MM.1S (cell line): ENCODE results near the gene ASCL2.

Experiments
- DNase-seq: peaks from one replicate; pipeline ENCODE4 v3.0.0-alpha.2; 2015
- H2AFZ ChIP-seq: fragments of 300-600 bp; sonication (generic); 2 replicates; pipeline ENCODE4 v1.6.0; 2016; ENCODE audit warnings: antibody characterized with exemption, low read length
- H3F3A ChIP-seq: fragments of 300-600 bp; sonication (generic); 2 replicates; pipeline ENCODE4 v1.6.1; 2016; ENCODE audit warnings: mild to moderate bottlenecking, antibody characterized with exemption, low read length, moderate library complexity, mixed read lengths; ENCODE audit not compliant: insufficient read depth
- H3K27ac ChIP-seq: fragments of 300-600 bp; sonication (generic); 2 replicates; pipeline ENCODE4 v1.5.1; 2016; ENCODE audit warnings: mild to moderate bottlenecking, low read length
- H3K27me3 ChIP-seq: fragments of 300-600 bp; sonication (generic); replicated peaks from 2 replicates; pipeline ENCODE4 v1.6.0; 2016; ENCODE audit warnings: low read length; ENCODE audit not compliant: insufficient read depth
- H3K36me3 ChIP-seq: fragments of 300-600 bp; sonication (generic); replicated peaks from 2 replicates; pipeline ENCODE4 v1.6.1; 2016; ENCODE audit warnings: mild to moderate bottlenecking, low read length, mixed read lengths; ENCODE audit not compliant: insufficient read depth
- H3K4me1 ChIP-seq: fragments of 300-600 bp; sonication (generic); 2 replicates; pipeline ENCODE4 v1.6.1; 2016; ENCODE audit warnings: low read length, mixed read lengths
- H3K4me2 ChIP-seq: fragments of 300-600 bp; sonication (generic); 2 replicates; pipeline ENCODE4 v1.6.0; 2016; ENCODE audit warnings: low read depth, low read length
- H3K4me3 ChIP-seq: fragments of 300-600 bp; sonication (generic); 2 replicates; pipeline ENCODE4 v1.5.1; 2016; ENCODE audit warnings: low read length, mixed read lengths
- H3K79me2 ChIP-seq: fragments of 300-600 bp; sonication (generic); 2 replicates; pipeline ENCODE4 v1.6.1; 2016; ENCODE audit warnings: mixed run types, low read length, mixed read lengths
- H3K9ac ChIP-seq: fragments of 300-600 bp; sonication (generic); 2 replicates; pipeline ENCODE4 v1.6.1; 2016; ENCODE audit warnings: low read length, mixed read lengths
- H3K9me2 ChIP-seq: fragments of 300-600 bp; sonication (generic); replicated peaks from 2 replicates; pipeline ENCODE4 v1.6.1; 2016; ENCODE audit warnings: mild to moderate bottlenecking, low read length, mixed read lengths; ENCODE audit not compliant: insufficient read depth
- H3K9me3 ChIP-seq: fragments of 300-600 bp; sonication (generic); replicated peaks from 2 replicates; pipeline ENCODE4 v1.6.1; 2016; ENCODE audit warnings: mild to moderate bottlenecking, low read length, mixed read lengths; ENCODE audit not compliant: insufficient read depth
- H4K20me1 ChIP-seq: fragments of 300-600 bp; sonication (generic); 2 replicates; pipeline ENCODE4 v1.6.1; 2016; ENCODE audit warnings: mild to moderate bottlenecking, low read length, moderate library complexity, mixed read lengths; ENCODE audit not compliant: insufficient read depth
- EZH2 ChIP-seq: fragments of 300-600 bp; sonication (generic); optimal IDR thresholded peaks from 2 replicates; pipeline ENCODE3; 2017; ENCODE audit warnings: low read depth, mild to moderate bottlenecking, antibody characterized with exemption, low read length, mixed read lengths
- EZH2phosphoT487 ChIP-seq: fragments of 300-600 bp; sonication (generic); IDR thresholded peaks from 2 replicates; pipeline ENCODE4 v1.6.1; 2018; ENCODE audit warnings: antibody characterized with exemption, low read length
- TF ChIP-seq, protein P1 (sequence below): fragments of 300-600 bp; sonication (generic); IDR thresholded peaks from 2 replicates; pipeline ENCODE4 v1.5.1; 2016; ENCODE audit warnings: antibody characterized with exemption, low read length, mixed read lengths

ASCL2 gene

DNA sequence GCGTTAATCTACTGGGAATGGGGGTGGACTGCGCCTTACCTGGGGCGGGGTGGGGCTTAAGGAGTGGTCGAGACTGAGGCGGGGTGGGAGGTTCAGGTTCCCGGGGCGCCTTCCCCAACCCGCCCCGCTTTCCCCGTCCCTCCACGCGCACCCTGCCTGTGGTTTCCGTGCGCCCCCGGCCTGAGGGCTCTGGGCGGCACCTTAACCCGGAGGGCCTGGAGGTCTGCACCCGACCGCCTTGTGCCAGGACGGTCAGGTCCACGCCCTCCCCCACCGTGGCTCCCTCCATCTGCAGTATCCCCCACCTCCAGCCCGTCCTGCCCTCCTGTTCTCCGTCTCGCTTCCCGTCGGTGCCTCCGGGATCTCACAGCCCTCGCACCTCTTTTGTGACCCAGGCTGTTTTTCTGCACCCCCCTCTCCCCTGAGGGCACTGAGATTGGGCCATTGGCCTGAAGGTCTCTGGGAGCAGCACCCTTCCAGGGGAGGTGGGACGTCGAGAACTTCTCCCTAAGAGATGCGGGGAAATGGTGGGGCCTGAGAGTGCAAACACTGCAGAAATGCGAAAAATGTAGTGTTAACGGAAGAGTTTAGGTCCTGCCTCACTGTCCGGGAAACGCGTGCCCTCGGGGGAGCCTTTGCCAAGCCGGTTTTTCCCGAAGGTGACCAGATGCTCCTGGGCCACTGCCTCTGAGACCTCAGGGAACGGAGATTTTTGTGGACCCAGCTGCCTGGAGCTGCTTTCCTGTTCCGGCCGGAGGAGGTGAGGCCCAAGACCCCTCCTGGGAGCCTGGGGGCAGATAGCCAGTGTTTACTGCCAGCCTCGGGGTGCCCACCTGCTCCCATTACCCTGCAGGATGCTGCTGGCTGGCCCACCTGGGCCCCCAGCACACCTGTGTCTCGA, 1.2 kb upstream of the ASCL2 start:
- no peaks in the 10 kb centered on the region for H3K79me2 ChIP-seq
- peaks cover 73% of the 10 kb centered on the region for H3K27me3 ChIP-seq
- H3K9ac ChIP-seq = no peak overlapping the region
- no peaks in the 10 kb centered on the region for H4K20me1 ChIP-seq
- no peaks in the 10 kb centered on the region for H3K36me3 ChIP-seq
- TF ChIP-seq EZH2phosphoT487 (no peak), EZH2 (no peak)
- TF ChIP-seq, protein P1, sequence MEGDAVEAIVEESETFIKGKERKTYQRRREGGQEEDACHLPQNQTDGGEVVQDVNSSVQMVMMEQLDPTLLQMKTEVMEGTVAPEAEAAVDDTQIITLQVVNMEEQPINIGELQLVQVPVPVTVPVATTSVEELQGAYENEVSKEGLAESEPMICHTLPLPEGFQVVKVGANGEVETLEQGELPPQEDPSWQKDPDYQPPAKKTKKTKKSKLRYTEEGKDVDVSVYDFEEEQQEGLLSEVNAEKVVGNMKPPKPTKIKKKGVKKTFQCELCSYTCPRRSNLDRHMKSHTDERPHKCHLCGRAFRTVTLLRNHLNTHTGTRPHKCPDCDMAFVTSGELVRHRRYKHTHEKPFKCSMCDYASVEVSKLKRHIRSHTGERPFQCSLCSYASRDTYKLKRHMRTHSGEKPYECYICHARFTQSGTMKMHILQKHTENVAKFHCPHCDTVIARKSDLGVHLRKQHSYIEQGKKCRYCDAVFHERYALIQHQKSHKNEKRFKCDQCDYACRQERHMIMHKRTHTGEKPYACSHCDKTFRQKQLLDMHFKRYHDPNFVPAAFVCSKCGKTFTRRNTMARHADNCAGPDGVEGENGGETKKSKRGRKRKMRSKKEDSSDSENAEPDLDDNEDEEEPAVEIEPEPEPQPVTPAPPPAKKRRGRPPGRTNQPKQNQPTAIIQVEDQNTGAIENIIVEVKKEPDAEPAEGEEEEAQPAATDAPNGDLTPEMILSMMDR = no peak
- no peak for DNase-seq
- H3K9me3 ChIP-seq = no peaks in the 10 kb centered on the region
- H3K4me2 ChIP-seq = no peak overlapping the region
- no peaks in the 10 kb centered on the region for H3K9me2 ChIP-seq
- no peak overlapping the region for H2AFZ ChIP-seq
- H3K27ac ChIP-seq = no peak overlapping the region
- H3F3A ChIP-seq = no peaks in the 10 kb centered on the region
- H3K4me3 ChIP-seq = no peak overlapping the region
- H3K4me1 ChIP-seq = no peaks in the 10 kb centered on the region

DNA sequence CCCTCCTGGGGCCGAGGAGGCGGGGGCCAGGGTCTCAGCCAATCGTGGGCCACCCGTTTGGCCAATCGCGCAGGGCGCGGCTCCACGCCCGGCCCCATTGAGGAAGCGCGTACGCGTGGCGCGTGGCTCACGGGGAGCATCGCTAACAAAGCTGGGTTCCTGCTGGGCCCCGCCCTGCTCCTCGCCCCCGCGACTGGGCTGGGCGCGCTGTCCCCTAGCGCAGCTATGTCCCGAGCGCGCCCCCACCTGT, 614 bp upstream of the ASCL2 start:
- Histone ChIP-seq H3K9me3 (no peaks in the 10 kb centered on the region), H3K4me2 (no peak overlapping the region), H3K9ac (no peak overlapping the region), H3K4me3 (no peak overlapping the region), H3F3A (no peaks in the 10 kb centered on the region), H3K36me3 (no peaks in the 10 kb centered on the region), H4K20me1 (no peaks in the 10 kb centered on the region), H3K27me3 (peaks cover 70% of the 10 kb centered on the region), H3K79me2 (no peaks in the 10 kb centered on the region), H3K27ac (no peak overlapping the region), H3K9me2 (no peaks in the 10 kb centered on the region), H3K4me1 (peaks cover 5% of the 10 kb centered on the region; the same call in 1 of the 2 replicates), H2AFZ (no peak overlapping the region)
- TF ChIP-seq EZH2 = no peak
- TF ChIP-seq, protein P1 = no peak
- TF ChIP-seq EZH2phosphoT487 = no peak
- no peak for DNase-seq

DNA sequence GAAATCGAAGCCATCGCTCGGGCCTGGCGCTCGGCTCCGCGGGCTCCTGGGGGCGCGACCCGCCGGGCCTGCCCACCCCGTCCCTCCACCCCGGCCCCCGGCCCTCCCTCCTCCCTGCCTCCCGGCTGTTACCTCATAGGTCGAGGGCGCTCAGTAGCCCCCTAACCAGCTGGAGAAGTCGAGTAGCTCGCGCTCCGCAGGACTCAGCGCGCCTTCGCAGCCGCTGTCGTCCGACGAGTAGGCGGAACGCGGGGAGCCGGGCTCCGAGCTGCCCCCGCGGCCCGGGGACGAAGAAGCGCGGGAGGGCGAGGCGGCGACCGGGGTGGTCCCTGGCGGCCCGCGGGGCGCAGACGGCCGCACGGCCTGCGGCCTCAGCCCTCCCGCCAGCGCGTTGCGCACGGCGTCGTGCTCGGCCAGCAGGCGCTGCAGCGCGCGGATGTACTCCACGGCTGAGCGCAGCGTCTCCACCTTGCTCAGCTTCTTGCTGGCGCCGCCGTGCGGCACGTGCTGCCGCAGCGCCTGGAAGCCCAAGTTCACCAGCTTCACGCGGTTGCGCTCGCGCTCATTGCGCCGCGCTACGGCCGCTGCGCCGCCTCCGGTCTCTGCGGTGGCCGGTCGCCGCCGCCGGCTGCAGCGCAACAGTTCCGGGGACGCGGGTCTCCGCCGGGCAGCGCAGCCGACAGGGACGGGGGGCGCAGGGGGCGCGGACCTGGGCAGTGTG, 627 bp downstream of the ASCL2 start:
- no peak overlapping the region for H3K4me2 ChIP-seq
- H3K36me3 ChIP-seq = no peaks in the 10 kb centered on the region
- no peak overlapping the region for H2AFZ ChIP-seq
- H3F3A ChIP-seq = peaks cover 5% of the 10 kb centered on the region; the same call in 1 of the 2 replicates
- H4K20me1 ChIP-seq = no peaks in the 10 kb centered on the region
- DNase-seq = no peak
- no peak overlapping the region for H3K27ac ChIP-seq
- H3K4me1 ChIP-seq = peaks cover 7% of the 10 kb centered on the region; the same call in 1 of the 2 replicates
- H3K9ac ChIP-seq = no peak overlapping the region
- H3K79me2 ChIP-seq = no peaks in the 10 kb centered on the region
- H3K9me2 ChIP-seq = no peaks in the 10 kb centered on the region
- TF ChIP-seq, protein P1 = no peak
- TF ChIP-seq EZH2phosphoT487 (no peak), EZH2 (no peak)
- no peak overlapping the region for H3K4me3 ChIP-seq
- peaks cover 64% of the 10 kb centered on the region for H3K27me3 ChIP-seq
- H3K9me3 ChIP-seq = no peaks in the 10 kb centered on the region
